ENCODE results near the gene MAPKAPK3. TPM values are rescaled to one million over a fixed set of nuclear protein-coding genes. Genes with fewer than 3 reads are reported as not detected.

MAPKAPK3 gene
- total RNA-seq, 1 donor from 2014 or later, result 10.7 TPM

GRCh38 chr3:50594253-50594785 is 22.6 kb upstream of the MAPKAPK3 start:
- Mint-ChIP-seq H3K4me1 (ENCODE audit: low read depth, unreplicated experiment) (peaks cover 3% of the 10 kb centered on the region), H3K4me3 (ENCODE audit: unreplicated experiment) (no peak overlapping the region), H3K36me3 (ENCODE audit: unreplicated experiment) (no peaks in the 10 kb centered on the region), H3K9me3 (ENCODE audit: unreplicated experiment) (peaks cover 2% of the 10 kb centered on the region), H3K27me3 (ENCODE audit: unreplicated experiment) (peaks cover 3% of the 10 kb centered on the region), H3K27ac (ENCODE audit: unreplicated experiment) (no peak overlapping the region)
- no peak for DNase-seq
- TF ChIP-seq CTCF (IDR thresholded peaks at IDR 0.05; ENCODE audit: partially characterized antibody, unreplicated experiment), result no peak

- H3K4me3 Mint-ChIP-seq (ENCODE audit: unreplicated experiment), result no peak overlapping the region
- H3K27me3 Mint-ChIP-seq (ENCODE audit: unreplicated experiment), result peaks cover 2% of the 10 kb centered on the region
- no peaks in the 10 kb centered on the region for H3K9me3 Mint-ChIP-seq (ENCODE audit: unreplicated experiment)
- TF ChIP-seq CTCF (IDR thresholded peaks at IDR 0.05; ENCODE audit: partially characterized antibody, unreplicated experiment), result no peak
- H3K36me3 Mint-ChIP-seq (ENCODE audit: unreplicated experiment), result no peaks in the 10 kb centered on the region
- no peaks in the 10 kb centered on the region for H3K4me1 Mint-ChIP-seq (ENCODE audit: low read depth, unreplicated experiment)
- DNase-seq, result no peak
- H3K27ac Mint-ChIP-seq (ENCODE audit: unreplicated experiment), result no peak overlapping the region
These were observed 17.7 kb upstream of the MAPKAPK3 start for GRCh38 chr3:50599115-50599715.

GRCh38 chr3:50599716-50600118 is 17.2 kb upstream of the MAPKAPK3 start:
- Mint-ChIP-seq H3K36me3 (ENCODE audit: unreplicated experiment) (no peaks in the 10 kb centered on the region), H3K4me3 (ENCODE audit: unreplicated experiment) (no peak overlapping the region), H3K9me3 (ENCODE audit: unreplicated experiment) (no peaks in the 10 kb centered on the region), H3K27me3 (ENCODE audit: unreplicated experiment) (peaks cover 2% of the 10 kb centered on the region), H3K27ac (ENCODE audit: unreplicated experiment) (no peak overlapping the region), H3K4me1 (ENCODE audit: low read depth, unreplicated experiment) (no peaks in the 10 kb centered on the region)
- TF ChIP-seq CTCF (IDR thresholded peaks at IDR 0.05; ENCODE audit: partially characterized antibody, unreplicated experiment), result no peak
- DNase-seq, result no peak

GRCh38 chr3:50600141-50600753 is 16.7 kb upstream of the MAPKAPK3 start:
- H3K27ac Mint-ChIP-seq (ENCODE audit: unreplicated experiment), result no peak overlapping the region
- DNase-seq, result no peak
- H3K9me3 Mint-ChIP-seq (ENCODE audit: unreplicated experiment), result no peaks in the 10 kb centered on the region
- H3K27me3 Mint-ChIP-seq (ENCODE audit: unreplicated experiment), result peaks cover 2% of the 10 kb centered on the region
- TF ChIP-seq CTCF (IDR thresholded peaks at IDR 0.05; ENCODE audit: partially characterized antibody, unreplicated experiment), result no peak
- H3K36me3 Mint-ChIP-seq (ENCODE audit: unreplicated experiment), result no peaks in the 10 kb centered on the region
- H3K4me1 Mint-ChIP-seq (ENCODE audit: low read depth, unreplicated experiment), result no peaks in the 10 kb centered on the region
- H3K4me3 Mint-ChIP-seq (ENCODE audit: unreplicated experiment), result no peak overlapping the region

Measured in glutamatergic neuron (in vitro differentiated cells).